H1 (cell line): ENCODE results near the gene CLDN7. TPM values are rescaled to one million over a fixed set of nuclear protein-coding genes. Genes with fewer than 3 reads are reported as not detected.
A peak's percentile ranks its signal among the peaks of the same experiment; 100 is the strongest.

ENCODE experiments used
- BCL11A ChIP-seq, 2 experiments: IDR thresholded peaks; one replicate each; pipeline ENCODE4 v1.6.1; 2011; ENCODE audit warnings: low read depth in 2 of 2, low read length in 2 of 2, mild to moderate bottlenecking in 2 of 2
- CEBPB ChIP-seq: IDR thresholded peaks from 2 replicates; pipeline ENCODE4 v1.6.1; 2012; ENCODE audit warnings: low read depth, low read length
- CHD1 ChIP-seq: IDR thresholded peaks from 2 replicates; pipeline ENCODE4 v1.6.1; 2012; ENCODE audit warnings: low read depth, low read length, improper control_type of control experiment
- CHD2 ChIP-seq: IDR thresholded peaks from 2 replicates; pipeline ENCODE4 v1.6.1; 2012; ENCODE audit warnings: low read length, improper control_type of control experiment
- FOSL1 ChIP-seq: IDR thresholded peaks from 2 replicates; pipeline ENCODE4 v1.6.1; 2011; ENCODE audit warnings: mild to moderate bottlenecking, low read depth, low read length, moderate library complexity; ENCODE audit not compliant: insufficient read depth
- GABPA ChIP-seq: IDR thresholded peaks from 2 replicates; pipeline ENCODE4 v1.6.1; 2011; ENCODE audit warnings: mild to moderate bottlenecking, low read length, moderate library complexity, borderline replicate concordance; ENCODE audit not compliant: insufficient read depth
- HDAC2 ChIP-seq, 2 experiments: fragments of 300-600 bp in 1 of 2; sonication (generic) in 1 of 2; IDR thresholded peaks; 2 replicates each; pipeline ENCODE4 v1.6.1; 2011 to 2012; ENCODE audit warnings: low read depth in 2 of 2, low read length in 2 of 2, mild to moderate bottlenecking in 2 of 2, moderate library complexity in 2 of 2, borderline replicate concordance in 1 of 2, inconsistent platforms in 1 of 2
- JUN ChIP-seq: IDR thresholded peaks from 2 replicates; pipeline ENCODE4 v1.6.1; 2011; ENCODE audit warnings: low read depth, mild to moderate bottlenecking, improper control_type of control experiment, low read length
- JUND ChIP-seq: IDR thresholded peaks from 2 replicates; pipeline ENCODE4 v1.6.1; 2011; ENCODE audit warnings: mild to moderate bottlenecking, improper control_type of control experiment, low read length
- KDM5A ChIP-seq: fragments of 200-600 bp; IDR thresholded peaks from 2 replicates; pipeline ENCODE4 v1.7.1; 2012; ENCODE audit warnings: mild to moderate bottlenecking, low read length, inconsistent platforms, mixed read lengths
- NRF1 ChIP-seq: IDR thresholded peaks from 2 replicates; pipeline ENCODE4 v1.6.1; 2011; ENCODE audit warnings: mild to moderate bottlenecking, low read depth, low read length, improper control_type of control experiment
- RAD21 ChIP-seq, 2 experiments: IDR thresholded peaks in 1 of 2; conservative IDR thresholded peaks in 1 of 2; 2 replicates each; pipeline ENCODE4 v1.6.1; 2011; ENCODE audit warnings: low read depth in 2 of 2, low read length in 2 of 2, improper control_type of control experiment in 1 of 2, inconsistent platforms in 1 of 2, mild to moderate bottlenecking in 1 of 2, moderate library complexity in 1 of 2
- RNF2 ChIP-seq: fragments of 200-900, 300-1000 bp; sonication (generic); IDR thresholded peaks from 2 replicates; pipeline ENCODE4 v1.7.1; 2016; ENCODE audit warnings: borderline replicate concordance, low read depth, mild to moderate bottlenecking, antibody characterized with exemption, low read length; ENCODE audit not compliant: poor library complexity, severe bottlenecking; ENCODE audit errors: missing control alignments
- SP2 ChIP-seq: IDR thresholded peaks from 2 replicates; pipeline ENCODE4 v1.6.1; 2012; ENCODE audit warnings: mild to moderate bottlenecking, low read length, inconsistent platforms
- SP4 ChIP-seq: IDR thresholded peaks from 2 replicates; pipeline ENCODE4 v1.6.1; 2012; ENCODE audit warnings: low read length, inconsistent platforms
- SRF ChIP-seq: IDR thresholded peaks from 2 replicates; pipeline ENCODE4 v1.6.1; 2011; ENCODE audit warnings: mild to moderate bottlenecking, low read depth, low read length, moderate library complexity
- polyA plus RNA-seq, 7 experiments: library from polyadenylated mRNA; depleted of rRNA in 3 of 7; stranded (reverse) in 5 of 7; unstranded in 2 of 7; fragments of >200 nt in 5 of 7; fragments of 200-250 nt in 2 of 7; gene quantifications; 1 replicate in 5 of 7; 2 replicates in 1 of 7; 4 replicates in 1 of 7; pipeline versions ENCODE4 v1.2.1 to v1.2.3, GENCODE V29; 2011 to 2013; ENCODE audit warnings: missing spikeins in 2 of 7, mixed read lengths in 2 of 7
- total RNA-seq: library from RNA; stranded (reverse); fragmentation: NEBNext Ultra II Directional; extraction: Animal tissue kit (Norgen Biotek cat#: 25700); gene quantifications from 2 replicates; pipeline ENCODE4 v1.2.1, GENCODE V29; 2021
- TF ChIP-seq, protein P1 (sequence below), 3 experiments: IDR thresholded peaks; 1 replicate in 2 of 3; 2 replicates in 1 of 3; pipeline versions ENCODE4 v1.5.1 to v1.6.1; 2011; ENCODE audit warnings: low read length in 3 of 3, mild to moderate bottlenecking in 3 of 3, inconsistent platforms in 2 of 3, low read depth in 1 of 3, moderate library complexity in 1 of 3; ENCODE audit not compliant: insufficient read depth in 1 of 3; ENCODE audit errors: control extremely low read depth in 1 of 3
- TF ChIP-seq, protein P2 (sequence below): IDR thresholded peaks from 2 replicates; pipeline ENCODE4 v1.6.1; 2011; ENCODE audit warnings: low read length, improper control_type of control experiment

The CLDN7 gene
- total and polyA plus RNA-seq, 2 of the 8 experiments (the other 6 are each of a cell fraction or from before 2014, with no cell fraction given): 118 to 119 TPM

DNA sequence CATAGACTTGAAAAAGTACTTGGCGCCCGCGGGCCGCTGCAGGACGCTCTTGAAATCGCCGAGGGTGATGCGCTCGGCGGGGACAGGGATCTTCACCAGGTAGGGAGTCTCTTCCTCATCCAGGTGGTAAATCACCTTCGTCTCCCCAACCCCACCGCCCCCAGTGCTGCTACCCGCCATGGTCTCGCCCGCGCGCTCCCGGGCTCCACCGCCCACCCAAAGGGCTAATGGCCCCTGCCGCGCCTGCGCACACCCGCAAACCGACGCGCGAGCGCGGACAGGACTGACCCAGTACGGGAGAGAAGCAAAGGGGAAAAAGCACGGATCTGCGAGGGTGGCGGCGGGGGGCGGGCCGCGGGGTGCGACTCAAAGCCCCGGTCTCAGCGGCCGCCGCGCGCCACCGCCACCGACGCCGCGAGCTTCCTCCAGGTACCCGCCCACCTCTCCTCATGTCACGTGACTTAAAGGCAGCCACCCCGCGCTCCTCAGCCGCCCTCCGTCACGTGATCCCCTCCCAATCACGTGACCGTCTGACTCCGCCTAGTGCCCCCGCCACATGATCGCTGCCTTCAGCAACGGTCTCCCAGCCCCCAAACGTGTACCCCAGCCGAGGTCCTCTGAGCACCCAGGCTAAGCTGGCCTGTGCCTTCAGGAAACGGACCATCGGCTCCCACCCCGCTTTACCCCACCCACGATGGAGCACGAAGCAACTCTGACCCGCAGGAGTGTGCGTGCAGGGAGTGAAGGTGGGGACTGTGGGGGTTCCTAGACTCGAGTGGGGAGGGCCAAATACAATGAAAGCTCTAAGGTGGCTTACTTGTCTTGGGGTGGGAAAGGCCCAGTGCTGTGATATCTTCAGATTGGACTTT is 28.0 kb downstream of the CLDN7 start, which contains the start of gene DVL2 (continued):
- TF ChIP-seq CHD2: peak; percentile 21; the same call in 1 of the 2 replicates
- no peak for TF ChIP-seq RNF2
- no peak for TF ChIP-seq JUND
- TF ChIP-seq, protein P1, sequence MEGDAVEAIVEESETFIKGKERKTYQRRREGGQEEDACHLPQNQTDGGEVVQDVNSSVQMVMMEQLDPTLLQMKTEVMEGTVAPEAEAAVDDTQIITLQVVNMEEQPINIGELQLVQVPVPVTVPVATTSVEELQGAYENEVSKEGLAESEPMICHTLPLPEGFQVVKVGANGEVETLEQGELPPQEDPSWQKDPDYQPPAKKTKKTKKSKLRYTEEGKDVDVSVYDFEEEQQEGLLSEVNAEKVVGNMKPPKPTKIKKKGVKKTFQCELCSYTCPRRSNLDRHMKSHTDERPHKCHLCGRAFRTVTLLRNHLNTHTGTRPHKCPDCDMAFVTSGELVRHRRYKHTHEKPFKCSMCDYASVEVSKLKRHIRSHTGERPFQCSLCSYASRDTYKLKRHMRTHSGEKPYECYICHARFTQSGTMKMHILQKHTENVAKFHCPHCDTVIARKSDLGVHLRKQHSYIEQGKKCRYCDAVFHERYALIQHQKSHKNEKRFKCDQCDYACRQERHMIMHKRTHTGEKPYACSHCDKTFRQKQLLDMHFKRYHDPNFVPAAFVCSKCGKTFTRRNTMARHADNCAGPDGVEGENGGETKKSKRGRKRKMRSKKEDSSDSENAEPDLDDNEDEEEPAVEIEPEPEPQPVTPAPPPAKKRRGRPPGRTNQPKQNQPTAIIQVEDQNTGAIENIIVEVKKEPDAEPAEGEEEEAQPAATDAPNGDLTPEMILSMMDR (IDR thresholded peaks at IDR 0.05; ENCODE audit: control extremely low read depth in 1 of 3, insufficient read depth in 1 of 3, low read depth in 1 of 3, low read length in 3 of 3): no peak
- peak; percentile 99 for TF ChIP-seq SP4
- TF ChIP-seq, protein P2, sequence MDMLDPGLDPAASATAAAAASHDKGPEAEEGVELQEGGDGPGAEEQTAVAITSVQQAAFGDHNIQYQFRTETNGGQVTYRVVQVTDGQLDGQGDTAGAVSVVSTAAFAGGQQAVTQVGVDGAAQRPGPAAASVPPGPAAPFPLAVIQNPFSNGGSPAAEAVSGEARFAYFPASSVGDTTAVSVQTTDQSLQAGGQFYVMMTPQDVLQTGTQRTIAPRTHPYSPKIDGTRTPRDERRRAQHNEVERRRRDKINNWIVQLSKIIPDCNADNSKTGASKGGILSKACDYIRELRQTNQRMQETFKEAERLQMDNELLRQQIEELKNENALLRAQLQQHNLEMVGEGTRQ: peak; percentile 100
- 0 out of 4 replicates have a peak, but pooled peaks of 1 of the 2 experiments have one; percentile 52 for TF ChIP-seq HDAC2 (IDR thresholded peaks at IDR 0.05; ENCODE audit: borderline replicate concordance in 1 of 2, low read depth in 2 of 2, low read length in 2 of 2)
- TF ChIP-seq CEBPB: no peak
- no peak for TF ChIP-seq JUN
- TF ChIP-seq BCL11A (IDR thresholded peaks at IDR 0.05; ENCODE audit: low read depth in 2 of 2, low read length in 2 of 2): no peak
- TF ChIP-seq SRF: no peak
- no peak; a peak in 1 of 4 replicates for TF ChIP-seq RAD21 (IDR thresholded peaks at IDR 0.05 in 1 of 2, conservative IDR thresholded peaks at IDR 0.05 in 1 of 2; ENCODE audit: low read depth in 2 of 2, low read length in 2 of 2)
- peak; percentile 72 for TF ChIP-seq KDM5A
- TF ChIP-seq SP2: no peak
- TF ChIP-seq CHD1: no peak
- peak; percentile 17 for TF ChIP-seq NRF1
- TF ChIP-seq FOSL1: no peak
- TF ChIP-seq GABPA: no peak
